BLaER1 (cell line): ENCODE measurements around the gene RPS6KB1.
"Not testable (repeated sequence)": the region's sequence is repeated elsewhere in the genome, so short reads cannot be mapped to it uniquely, and the experiment has no call there.

Source experiments
- H3K27ac ChIP-seq: shearing (Covaris generic); formaldehyde crosslinking; 2 replicates; pipeline ENCODE4 v1.8.1; 2022
- H3K27me3 ChIP-seq: shearing (Covaris generic); formaldehyde crosslinking; 2 replicates; pipeline ENCODE4 v1.8.1; 2022
- H3K36me3 ChIP-seq: shearing (Covaris generic); formaldehyde crosslinking; 2 replicates; pipeline ENCODE4 v1.8.1; 2022
- H3K4me1 ChIP-seq: shearing (Covaris generic); formaldehyde crosslinking; 2 replicates; pipeline ENCODE4 v1.8.1; 2022
- H3K4me2 ChIP-seq: shearing (Covaris generic); formaldehyde crosslinking; 2 replicates; pipeline ENCODE4 v1.8.1; 2022
- H3K4me3 ChIP-seq: shearing (Covaris generic); formaldehyde crosslinking; 2 replicates; pipeline ENCODE4 v1.8.1; 2022
- H3K9ac ChIP-seq: shearing (Covaris generic); formaldehyde crosslinking; 2 replicates; pipeline ENCODE4 v1.8.1; 2022
- H3K9me3 ChIP-seq: shearing (Covaris generic); formaldehyde crosslinking; 2 replicates; pipeline ENCODE4 v1.8.1; 2022
- H4K20me1 ChIP-seq: shearing (Covaris generic); formaldehyde crosslinking; 2 replicates; pipeline ENCODE4 v1.8.1; 2022
- Cebpa-rat ChIP-seq: shearing (Covaris generic); IDR thresholded peaks from 2 replicates; pipeline ENCODE4 v1.8.1; 2022

RPS6KB1 gene

DNA sequence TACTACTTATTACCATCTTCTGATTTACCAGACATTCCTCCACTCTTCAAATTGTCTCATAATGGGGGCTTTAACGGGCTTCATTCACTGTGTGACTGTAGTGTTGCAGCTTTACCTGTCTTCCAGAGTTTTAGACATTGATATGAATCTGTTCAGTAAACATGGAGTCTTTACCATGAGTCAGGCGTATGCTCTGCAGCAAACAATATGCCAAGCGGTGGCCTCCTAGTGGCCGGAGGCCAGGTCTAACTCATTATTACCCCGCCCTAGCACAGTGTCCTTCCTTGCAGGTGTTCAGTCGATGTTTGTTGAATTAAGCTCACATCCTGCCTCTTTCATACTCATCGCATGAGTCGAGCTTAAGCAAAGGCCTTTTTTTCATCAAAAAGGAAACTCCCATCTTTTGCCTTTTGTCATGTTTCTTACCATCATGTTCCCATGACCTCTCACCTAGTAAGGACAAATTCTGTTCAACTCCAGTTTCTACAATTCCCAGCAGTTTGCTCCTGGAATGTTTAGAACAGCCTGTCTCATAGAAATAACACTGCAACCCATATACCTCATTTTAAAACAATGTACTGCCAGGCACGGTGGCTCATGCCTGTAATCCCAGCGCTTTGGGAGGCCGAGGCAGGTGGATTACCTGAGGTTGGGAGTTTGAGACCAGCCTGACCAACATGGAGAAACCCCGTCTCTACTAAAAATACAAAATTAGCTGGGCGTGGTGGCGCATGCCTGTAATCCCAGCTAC, 39.6 kb upstream of the RPS6KB1 start:
- no peak overlapping the region for H3K4me3 ChIP-seq
- H3K9me3 ChIP-seq, result no peaks in the 10 kb centered on the region
- H3K27ac ChIP-seq, result no peak overlapping the region
- no peak overlapping the region for H3K9ac ChIP-seq
- H3K4me1 ChIP-seq, result peaks cover 9% of the 10 kb centered on the region
- no peaks in the 10 kb centered on the region for H4K20me1 ChIP-seq
- no peak overlapping the region for H3K4me2 ChIP-seq
- no peaks in the 10 kb centered on the region for H3K36me3 ChIP-seq
- no peak for TF ChIP-seq Cebpa-rat
- no peaks in the 10 kb centered on the region for H3K27me3 ChIP-seq

DNA sequence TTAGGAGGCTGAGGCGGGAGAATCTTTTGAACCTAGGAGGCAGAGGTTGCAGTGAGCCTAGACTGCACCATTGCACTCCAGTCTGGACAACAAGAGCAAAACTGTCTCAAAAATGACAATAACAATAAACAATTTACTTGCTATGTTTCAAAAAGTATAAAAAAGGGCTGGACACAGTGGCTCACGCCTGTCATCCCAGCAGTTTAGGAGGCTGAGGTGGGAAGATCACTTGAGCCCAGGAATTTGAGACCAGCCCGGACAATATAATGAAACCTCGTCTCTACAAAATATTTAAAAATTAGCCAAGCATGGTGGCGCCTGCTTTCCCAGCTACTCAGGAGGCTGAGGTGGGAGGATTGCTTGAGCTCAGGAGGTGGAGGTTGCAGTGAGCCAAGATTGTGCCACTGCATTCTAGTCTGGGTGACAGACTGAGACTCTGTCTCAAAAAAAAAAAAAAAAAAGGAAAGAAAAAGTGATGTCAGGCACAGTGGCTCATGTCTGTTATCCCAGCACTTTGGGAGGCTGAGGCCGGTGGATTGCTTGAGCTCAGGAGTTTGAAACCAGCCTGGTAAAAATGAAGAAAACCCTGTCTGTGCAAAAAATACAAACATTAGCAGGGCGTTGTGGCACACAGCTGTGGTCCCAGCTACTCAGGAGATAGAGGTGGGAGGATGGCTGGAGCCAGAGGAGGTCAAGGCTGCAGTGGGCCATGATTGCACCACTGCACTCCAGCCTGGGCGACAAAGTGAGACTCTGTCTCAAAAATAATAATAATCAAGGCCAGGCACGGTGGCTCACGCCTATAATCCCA, 38.8 kb upstream of the RPS6KB1 start:
- not testable (repeated sequence) for H3K4me3 ChIP-seq, H3K4me1 ChIP-seq, H3K4me2 ChIP-seq

DNA sequence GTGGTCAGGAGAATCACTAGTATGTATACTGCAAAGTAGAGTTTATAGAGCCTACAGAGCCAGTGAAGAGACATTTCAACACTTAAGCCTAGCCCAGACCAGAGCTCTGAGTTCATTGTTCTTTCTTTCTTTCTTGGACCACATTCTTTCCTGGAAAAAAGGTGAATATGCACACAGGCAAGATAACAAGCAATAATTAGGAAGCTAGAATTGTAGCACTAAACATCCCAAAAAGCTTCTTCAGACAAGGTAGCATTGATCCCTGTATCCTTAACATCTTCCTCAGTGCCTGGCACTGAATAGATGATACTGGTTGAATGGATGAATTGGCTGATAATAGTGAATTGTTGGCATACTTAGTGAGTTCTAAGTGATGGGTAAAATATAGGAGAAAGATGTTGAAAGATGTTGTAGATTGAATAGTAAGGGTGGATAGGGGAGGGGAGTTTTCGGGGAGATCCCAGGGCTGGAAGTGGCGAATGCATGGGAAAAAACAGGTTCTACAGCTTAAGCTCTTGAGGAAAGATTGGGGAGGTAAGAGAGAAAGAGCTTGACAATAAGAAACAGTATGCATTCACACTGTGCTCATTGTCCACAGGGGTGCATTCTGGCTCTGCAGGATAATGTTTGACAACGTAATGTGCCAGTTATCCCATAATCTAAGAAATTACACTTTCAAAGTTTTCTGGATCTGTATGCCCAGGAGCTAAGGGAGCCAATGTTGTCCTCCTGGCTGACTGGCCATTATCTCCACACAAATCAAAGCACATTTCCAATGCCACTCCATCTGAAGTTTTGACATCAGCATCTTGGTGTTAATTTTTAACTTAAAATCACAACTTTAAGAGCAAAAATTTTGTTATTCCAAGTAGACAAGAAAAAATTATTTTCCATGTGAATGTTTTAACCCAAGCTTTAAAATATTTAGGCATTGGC, 35.8 kb upstream of the RPS6KB1 start:
- Histone ChIP-seq H3K27ac (no peak overlapping the region), H3K4me2 (no peak overlapping the region), H3K9ac (no peak overlapping the region)

More for the DNA sequence above, 38.8 kb upstream of the RPS6KB1 start:
- H3K36me3 ChIP-seq, H3K9me3 ChIP-seq, H3K9ac ChIP-seq, H3K27me3 ChIP-seq, H4K20me1 ChIP-seq, H3K27ac ChIP-seq: not testable (repeated sequence)

DNA sequence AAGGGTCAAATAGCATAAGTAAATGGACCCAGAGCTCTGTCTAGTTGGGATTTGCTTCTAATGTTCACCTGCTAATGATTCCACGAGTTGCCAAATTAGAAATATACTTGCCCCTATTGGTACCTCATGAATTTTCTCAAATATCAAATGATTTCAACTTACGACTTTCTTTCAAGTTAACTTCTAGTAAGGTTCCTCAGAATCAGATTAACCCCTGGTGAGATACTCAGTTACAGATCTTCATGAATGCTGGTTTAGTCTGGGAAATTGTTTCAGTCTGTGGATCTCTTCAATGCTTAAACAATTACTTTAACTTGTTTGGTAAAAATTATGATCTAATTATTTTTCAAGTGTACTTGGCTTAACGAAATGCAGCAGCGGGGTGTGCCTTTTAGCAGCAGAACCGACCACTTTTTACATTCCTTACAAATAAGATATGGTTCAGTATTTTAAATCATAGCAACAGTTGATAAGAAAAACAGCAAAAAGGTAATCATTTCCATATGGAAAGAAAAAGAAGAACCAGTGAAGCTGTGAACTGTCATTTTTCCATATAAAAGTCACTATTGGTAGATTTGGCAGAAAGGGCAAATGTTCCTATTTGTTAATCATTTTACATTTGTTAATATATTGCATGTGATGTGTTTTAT, 34.6 kb upstream of the RPS6KB1 start:
- Histone ChIP-seq H3K4me1 (no peaks in the 10 kb centered on the region), H3K27ac (no peak overlapping the region), H3K9ac (no peak overlapping the region), H3K4me3 (no peak overlapping the region), H3K9me3 (no peaks in the 10 kb centered on the region), H3K4me2 (no peak overlapping the region), H3K27me3 (no peaks in the 10 kb centered on the region), H3K36me3 (peaks cover 28% of the 10 kb centered on the region), H4K20me1 (no peaks in the 10 kb centered on the region)
- TF ChIP-seq Cebpa-rat, result no peak

More for the DNA sequence above, 35.8 kb upstream of the RPS6KB1 start:
- Histone ChIP-seq H3K36me3 (peaks cover 16% of the 10 kb centered on the region), H3K4me3 (no peak overlapping the region), H3K9me3 (no peaks in the 10 kb centered on the region), H4K20me1 (no peaks in the 10 kb centered on the region), H3K27me3 (no peaks in the 10 kb centered on the region), H3K4me1 (no peaks in the 10 kb centered on the region)
- no peak for TF ChIP-seq Cebpa-rat

DNA sequence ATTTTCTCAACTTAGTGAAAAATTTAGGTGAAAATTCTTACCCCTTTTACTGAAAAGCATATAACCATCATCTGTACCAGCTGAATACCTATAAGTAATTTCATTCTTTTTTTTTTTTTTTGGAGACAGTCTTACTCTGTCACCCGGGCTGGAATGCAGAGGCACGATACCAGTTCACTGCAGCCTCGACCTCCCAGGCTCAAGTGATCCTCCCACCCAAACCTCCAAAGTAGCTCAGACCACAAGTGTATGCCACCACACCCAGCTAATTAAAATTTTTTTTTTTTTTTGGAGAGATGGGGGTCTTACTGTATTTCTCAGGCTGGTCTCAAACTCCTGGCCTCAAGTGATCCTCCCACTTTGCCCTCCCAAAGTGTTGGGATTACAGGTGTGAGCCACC, 34.0 kb upstream of the RPS6KB1 start:
- H3K4me2 ChIP-seq, result no peak overlapping the region

DNA sequence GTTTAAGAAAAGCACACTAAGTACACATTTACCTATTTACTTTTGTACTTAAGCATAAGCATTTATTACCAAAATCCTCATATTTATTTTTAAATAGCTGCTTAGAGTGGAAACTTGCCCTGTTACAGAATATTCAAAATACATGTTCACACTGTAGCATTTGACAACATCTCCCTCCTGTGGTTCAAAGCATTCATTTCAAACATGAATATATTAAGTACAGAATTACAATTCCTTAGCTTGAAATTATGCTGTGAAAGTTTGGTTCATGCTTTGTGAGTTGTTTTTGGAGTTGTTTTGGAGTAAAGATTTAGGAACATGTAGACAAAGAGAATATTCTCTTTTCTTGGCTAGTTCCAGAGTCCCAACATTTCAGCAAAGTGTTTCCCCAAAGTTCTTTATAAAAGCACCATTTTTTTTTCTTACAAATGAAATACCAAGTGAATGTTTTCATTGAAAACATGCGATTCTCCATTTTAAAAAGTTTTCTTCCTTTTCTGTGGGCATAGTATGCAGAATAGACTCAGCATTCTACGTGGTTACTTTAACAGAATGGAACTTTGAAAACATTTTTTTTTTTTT, 33.4 kb upstream of the RPS6KB1 start:
- no peak overlapping the region for H3K4me2 ChIP-seq
- H3K36me3 ChIP-seq, result peaks cover 40% of the 10 kb centered on the region
- TF ChIP-seq Cebpa-rat, result no peak
- H3K27me3 ChIP-seq, result no peaks in the 10 kb centered on the region
- no peak overlapping the region for H3K27ac ChIP-seq
- no peaks in the 10 kb centered on the region for H4K20me1 ChIP-seq
- H3K9ac ChIP-seq, result no peak overlapping the region
- no peak overlapping the region for H3K4me3 ChIP-seq
- H3K9me3 ChIP-seq, result no peaks in the 10 kb centered on the region
- H3K4me1 ChIP-seq, result no peaks in the 10 kb centered on the region

More for the DNA sequence above, 34.0 kb upstream of the RPS6KB1 start:
- no peak overlapping the region for H3K9ac ChIP-seq
- no peak for TF ChIP-seq Cebpa-rat
- H3K4me1 ChIP-seq, result no peaks in the 10 kb centered on the region
- H4K20me1 ChIP-seq, result no peaks in the 10 kb centered on the region
- H3K27ac ChIP-seq, result no peak overlapping the region
- H3K36me3 ChIP-seq, result peaks cover 34% of the 10 kb centered on the region
- no peak overlapping the region for H3K4me3 ChIP-seq
- H3K27me3 ChIP-seq, result no peaks in the 10 kb centered on the region
- no peaks in the 10 kb centered on the region for H3K9me3 ChIP-seq

DNA sequence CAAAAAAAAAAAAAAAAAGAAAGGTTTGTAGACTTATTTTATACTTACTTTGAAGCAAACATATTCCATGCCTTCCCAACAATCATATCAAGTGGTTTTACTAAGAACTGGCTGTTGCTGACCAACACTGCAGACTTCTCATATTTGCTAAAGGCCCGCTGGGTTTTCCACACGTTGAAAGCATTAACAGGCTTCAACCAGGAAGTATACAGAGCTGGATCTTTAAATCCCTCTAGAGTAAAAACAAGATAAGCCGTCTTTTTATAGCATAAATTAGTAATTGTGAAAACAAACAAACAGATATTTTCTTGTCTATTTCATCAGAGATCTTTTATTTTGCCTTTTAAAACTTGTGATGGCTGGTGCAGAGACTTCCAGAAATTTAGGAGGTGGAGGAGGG, 29.3 kb upstream of the RPS6KB1 start:
- H3K27ac ChIP-seq, result no peak overlapping the region

DNA sequence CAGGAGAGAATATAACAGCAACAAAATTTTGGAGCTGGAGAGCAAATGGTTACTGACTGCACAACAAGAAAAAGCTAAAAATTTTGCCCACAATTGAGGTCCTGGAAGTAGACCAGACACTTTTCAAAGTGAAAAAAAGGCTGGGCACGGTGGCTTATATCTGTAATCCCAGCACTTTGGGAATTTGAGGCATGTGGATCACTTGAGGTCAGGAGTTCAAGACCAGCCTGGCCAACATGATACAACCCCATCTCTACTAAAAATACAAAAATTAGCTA, 23.0 kb upstream of the RPS6KB1 start:
- no peak overlapping the region for H3K27ac ChIP-seq
- TF ChIP-seq Cebpa-rat, result no peak
- no peaks in the 10 kb centered on the region for H3K27me3 ChIP-seq
- H3K4me3 ChIP-seq, result no peak overlapping the region
- H3K4me1 ChIP-seq, result no peaks in the 10 kb centered on the region
- no peaks in the 10 kb centered on the region for H4K20me1 ChIP-seq
- peaks cover 72% of the 10 kb centered on the region for H3K36me3 ChIP-seq
- H3K4me2 ChIP-seq, result no peak overlapping the region
- no peaks in the 10 kb centered on the region for H3K9me3 ChIP-seq
- no peak overlapping the region for H3K9ac ChIP-seq

More for the DNA sequence above, 29.3 kb upstream of the RPS6KB1 start:
- H3K4me3 ChIP-seq, result no peak overlapping the region
- H3K4me2 ChIP-seq, result no peak overlapping the region
- H4K20me1 ChIP-seq, result no peaks in the 10 kb centered on the region
- peaks cover 70% of the 10 kb centered on the region for H3K36me3 ChIP-seq
- H3K9me3 ChIP-seq, result no peaks in the 10 kb centered on the region
- H3K4me1 ChIP-seq, result no peaks in the 10 kb centered on the region
- no peaks in the 10 kb centered on the region for H3K27me3 ChIP-seq
- H3K9ac ChIP-seq, result no peak overlapping the region
- TF ChIP-seq Cebpa-rat, result no peak

DNA sequence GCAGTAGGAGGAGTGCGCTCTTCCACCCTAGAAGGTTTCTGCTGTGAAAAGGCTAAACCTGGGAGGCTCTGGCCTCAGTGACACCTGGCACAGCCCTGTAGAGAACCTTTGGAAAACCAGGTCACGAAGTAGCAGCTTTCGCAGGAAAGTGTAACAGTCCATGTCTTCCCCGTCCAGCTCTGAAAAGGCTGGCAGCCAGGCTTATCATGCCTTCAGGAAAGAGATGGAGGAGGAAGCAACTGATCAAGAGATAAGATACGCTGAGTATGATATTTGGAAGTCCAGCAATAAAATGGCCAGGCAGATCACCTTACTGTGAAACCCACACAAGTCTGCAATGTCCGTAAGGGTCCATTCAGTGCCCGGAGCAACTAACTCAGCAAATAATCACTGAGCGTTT, 22.4 kb upstream of the RPS6KB1 start:
- H3K9me3 ChIP-seq, result no peaks in the 10 kb centered on the region
- peaks cover 72% of the 10 kb centered on the region for H3K36me3 ChIP-seq
- no peak overlapping the region for H3K27ac ChIP-seq
- H3K27me3 ChIP-seq, result no peaks in the 10 kb centered on the region
- TF ChIP-seq Cebpa-rat, result no peak
- no peaks in the 10 kb centered on the region for H4K20me1 ChIP-seq
- no peak overlapping the region for H3K9ac ChIP-seq
- H3K4me2 ChIP-seq, result no peak overlapping the region
- no peaks in the 10 kb centered on the region for H3K4me1 ChIP-seq
- no peak overlapping the region for H3K4me3 ChIP-seq
